GM20431 (cell line): ENCODE results near the gene SPTBN5.

Source experiments
- in situ Hi-C: fragments of 300-500 bp; cut with MseI, MboI; formaldehyde crosslinking; loops from one replicate; pipeline ENCODE4 v1.15.0; 2020; ENCODE audit warnings: low sequenced_read_pairs; ENCODE audit not compliant: unreplicated experiment

Gene SPTBN5

GRCh38 chr15:41812820-41813375, 81.0 kb downstream of the SPTBN5 start:
- in situ Hi-C loops, result no loop called here

DNA sequence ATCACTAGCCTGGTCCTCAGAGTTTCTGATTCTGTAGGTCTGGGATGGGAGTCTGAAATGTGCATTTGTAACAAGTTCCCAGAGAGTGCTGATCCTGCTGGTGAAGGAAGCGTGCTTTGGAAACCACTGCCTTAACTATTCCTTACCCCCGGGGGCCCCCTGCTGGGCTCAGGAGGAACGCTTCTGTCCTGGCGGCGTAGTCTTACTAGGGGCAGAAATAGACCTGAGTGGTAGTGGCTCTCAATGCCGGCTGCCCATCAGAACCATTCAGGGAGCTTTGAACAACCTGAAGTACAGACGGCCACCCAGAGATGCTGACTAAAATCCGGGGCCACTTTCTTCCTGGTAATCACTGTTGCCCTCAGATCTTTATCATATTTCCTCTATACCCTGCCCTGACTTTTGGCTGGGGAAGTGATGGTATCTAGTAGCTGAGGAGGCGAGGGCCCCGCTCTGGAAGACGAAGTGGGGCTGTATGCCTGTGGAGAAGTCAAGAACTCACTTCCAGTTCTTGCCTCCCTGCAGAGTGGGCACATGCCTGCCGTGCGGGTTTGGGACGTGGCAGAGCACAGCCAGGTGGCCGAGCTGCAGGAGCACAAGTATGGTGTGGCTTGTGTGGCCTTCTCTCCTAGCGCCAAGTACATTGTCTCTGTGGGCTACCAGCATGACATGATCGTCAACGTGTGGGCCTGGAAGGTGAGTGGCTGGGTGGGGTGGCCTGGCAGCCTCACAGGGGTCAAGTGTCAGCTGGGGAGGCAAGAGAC, 82.2 kb downstream of the SPTBN5 start:
- in situ Hi-C loops, result no loop called here

DNA sequence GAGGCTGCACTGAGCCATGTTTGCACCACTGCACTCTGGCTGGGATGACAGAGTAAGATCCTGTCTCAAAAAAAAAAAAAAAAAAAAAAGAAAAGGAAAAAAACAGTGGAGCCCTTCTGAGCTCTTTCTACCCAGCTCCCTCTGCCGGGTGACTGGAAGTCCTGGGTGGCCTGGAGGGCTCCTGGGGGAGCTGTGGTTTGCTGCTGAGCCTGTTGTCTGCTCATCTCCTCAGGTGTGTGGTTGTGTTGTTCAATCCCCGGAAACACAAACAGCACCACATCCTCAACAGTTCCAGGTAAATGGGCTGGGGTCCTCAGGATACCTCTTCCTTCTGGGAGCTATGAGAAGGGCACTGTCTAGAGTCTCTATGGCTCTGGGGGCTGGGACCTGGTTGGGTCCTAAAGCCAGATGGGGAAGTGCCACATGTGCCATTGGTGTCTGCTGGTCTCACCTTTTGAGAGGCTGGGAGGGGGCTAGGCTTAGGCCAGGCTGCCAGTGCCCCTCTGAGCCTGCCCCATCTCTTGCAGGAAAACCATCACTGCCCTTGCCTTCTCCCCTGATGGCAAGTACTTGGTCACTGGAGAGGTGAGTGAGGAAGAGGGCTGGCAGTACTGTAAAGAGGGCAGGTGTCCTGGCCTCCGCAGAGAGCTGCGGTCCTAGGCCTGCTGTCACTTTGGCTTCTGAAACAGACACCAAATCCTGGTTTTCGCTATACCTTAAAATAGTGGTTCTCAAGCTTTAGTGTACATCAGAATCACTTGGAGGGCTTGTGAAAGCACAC, 83.0 kb downstream of the SPTBN5 start:
- in situ Hi-C loops, result no loop called here

- in situ Hi-C loops, result no loop called here
Observed at GRCh38 chr15:41809526-41810220, 84.2 kb downstream of the SPTBN5 start.

DNA sequence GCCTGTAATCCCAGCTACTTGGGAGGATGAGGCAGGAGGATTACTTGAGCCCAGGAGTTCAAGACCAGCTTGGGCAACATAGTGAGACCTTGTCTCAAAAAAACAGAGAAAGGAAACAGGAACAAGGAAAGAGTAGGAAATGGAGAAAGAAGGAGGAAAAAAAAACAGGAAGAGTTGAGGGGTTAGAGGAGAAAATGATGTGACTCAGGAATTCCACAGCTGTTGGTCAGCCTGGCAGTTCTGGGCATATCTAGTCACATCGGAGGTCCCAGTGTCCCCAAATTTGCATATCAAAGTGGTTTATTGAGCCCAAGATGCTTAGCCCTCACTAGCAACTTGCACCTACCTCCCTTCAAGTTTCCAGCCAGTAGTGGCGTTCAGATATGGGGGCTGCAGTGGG, 84.7 kb downstream of the SPTBN5 start:
- in situ Hi-C loops, result no loop called here

GRCh38 chr15:41806291-41807181, 87.3 kb downstream of the SPTBN5 start:
- in situ Hi-C loops, result no loop called here

DNA sequence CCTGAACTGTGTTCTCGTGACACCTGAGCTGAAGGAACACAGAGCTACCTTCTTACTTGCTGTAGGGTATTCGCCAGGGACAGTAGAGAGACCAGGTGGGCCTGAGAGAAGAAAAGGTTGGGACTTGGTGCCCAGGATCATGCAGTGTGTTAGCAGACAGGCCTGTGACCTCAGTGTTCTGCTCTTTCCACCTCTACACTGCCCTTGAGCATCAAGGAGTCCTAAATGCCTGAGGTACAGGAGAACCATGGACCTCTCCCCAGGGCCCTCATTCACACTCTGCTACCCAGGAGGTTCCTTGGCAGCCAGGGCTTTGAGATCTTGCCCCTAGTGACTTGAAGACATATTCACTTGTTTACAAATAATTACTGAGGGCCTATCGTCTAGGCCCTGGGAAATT, 88.1 kb downstream of the SPTBN5 start:
- in situ Hi-C loops, result no loop called here

DNA sequence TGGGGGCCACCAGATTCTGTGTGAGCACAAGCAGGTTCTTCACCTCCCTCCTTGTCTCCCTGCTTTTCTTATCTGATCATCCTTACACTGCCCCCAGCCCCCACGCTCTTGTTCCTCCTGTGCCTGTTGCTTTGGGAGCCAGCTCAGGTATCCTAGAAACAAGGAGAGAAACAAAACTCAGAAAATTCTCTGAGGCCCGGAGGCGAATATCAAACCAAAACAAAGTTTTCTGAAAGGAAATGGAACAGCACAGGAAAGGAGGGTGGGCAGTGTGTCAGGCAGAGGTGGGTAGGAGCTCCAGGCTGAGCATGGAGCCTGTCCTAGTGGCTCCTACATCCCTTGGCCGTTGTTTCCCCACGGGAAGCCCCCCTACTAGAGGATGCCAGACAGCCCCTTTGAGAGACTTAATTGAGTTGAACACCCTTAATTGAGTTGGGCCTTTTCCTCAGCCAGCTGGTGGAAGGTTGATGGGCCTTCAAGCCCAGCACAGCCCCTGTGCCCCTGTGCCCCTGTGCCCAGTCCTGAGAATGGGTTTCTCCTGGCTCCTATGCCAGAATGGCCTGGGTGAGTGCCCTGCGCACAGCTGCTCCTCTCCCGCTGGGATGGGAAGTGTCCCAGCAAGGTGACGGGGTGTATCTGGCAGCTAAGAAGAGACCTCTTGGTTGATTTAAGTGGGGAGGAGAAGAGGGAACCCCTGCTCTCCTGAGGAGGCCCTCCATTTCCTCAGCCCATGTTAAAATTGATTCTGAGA, 88.8 kb downstream of the SPTBN5 start:
- in situ Hi-C loops, result no loop called here

GRCh38 chr15:41804361-41804760, 89.5 kb downstream of the SPTBN5 start:
- in situ Hi-C loops, result no loop called here

GRCh38 chr15:41801850-41802455, 91.9 kb downstream of the SPTBN5 start:
- in situ Hi-C loops, result no loop called here

DNA sequence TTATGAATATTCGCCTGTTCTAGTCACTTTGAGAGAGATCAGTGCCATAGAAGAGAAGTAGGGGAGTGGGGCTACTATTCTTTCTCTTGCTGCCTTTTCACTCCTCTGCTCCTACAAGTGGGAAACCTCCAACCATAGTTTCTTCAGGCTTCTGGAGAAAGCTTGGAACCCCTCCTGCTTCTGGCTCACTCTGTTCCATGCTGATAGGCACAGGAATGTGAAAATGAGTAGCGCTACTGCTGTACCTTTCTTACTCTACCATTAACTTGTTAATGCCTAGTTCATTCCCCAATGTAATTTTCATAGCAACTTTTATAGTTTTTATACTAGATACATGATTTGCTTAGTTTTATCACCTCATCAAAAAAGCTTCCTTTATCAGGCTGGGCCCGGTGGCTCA, 92.7 kb downstream of the SPTBN5 start:
- in situ Hi-C loops, result no loop called here

DNA sequence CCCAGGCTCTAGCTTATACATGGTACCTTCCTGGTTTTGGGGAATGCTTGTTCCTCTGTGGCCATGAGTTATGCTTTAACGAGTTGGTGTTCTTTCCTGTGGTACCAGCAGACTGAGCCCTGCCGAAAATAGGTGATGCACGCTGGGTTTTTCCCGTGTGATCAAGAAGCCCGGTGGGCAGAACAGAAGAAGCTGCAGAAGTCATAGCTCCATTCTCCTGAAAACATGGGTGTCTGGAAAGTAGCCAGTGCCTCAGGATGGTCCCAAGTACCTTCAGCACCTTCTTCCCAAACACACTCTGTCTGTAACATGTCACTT, 94.4 kb downstream of the SPTBN5 start:
- in situ Hi-C loops, result no loop called here

DNA sequence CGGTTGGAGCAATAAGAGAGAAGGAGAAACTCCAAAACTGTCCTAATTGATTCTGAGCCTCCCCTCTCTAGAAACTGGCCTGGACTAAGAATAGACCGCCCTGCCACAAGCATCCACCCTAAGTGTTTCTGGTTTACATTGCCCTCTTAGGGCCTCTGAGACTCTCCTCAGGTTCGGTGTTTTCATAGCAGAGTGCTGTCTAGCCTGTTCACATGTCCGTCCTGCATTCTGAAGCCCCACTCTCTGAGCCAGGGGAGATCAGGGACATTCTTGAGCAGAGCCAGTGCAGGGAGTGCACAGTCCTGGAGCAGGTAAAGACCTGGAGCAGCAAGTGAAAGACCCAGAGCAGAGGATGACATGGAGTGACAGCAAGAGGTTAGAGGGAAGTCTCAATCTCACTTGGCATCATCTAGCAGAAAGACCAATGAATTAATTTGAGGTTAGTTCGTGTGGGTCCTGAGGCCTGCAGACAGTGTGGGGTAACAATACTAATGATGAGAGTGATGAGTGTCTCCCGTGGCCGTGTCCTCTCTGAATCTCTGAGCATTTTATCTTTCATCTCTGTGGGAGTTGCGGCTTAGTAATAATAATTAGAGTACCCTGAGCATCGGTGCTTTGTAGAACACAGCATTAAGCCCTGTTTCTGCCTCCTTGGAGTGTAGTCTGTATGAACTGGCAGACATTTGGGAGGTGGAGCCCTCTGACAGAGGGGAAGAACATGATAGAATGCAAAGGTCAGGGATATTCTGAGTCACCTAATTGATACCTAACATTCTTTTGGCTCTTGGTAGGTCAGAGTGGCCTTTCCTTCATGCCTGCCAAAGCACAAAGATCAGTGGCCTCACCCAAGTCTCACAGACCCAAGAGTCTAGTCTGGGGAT, 95.0 kb downstream of the SPTBN5 start:
- in situ Hi-C loops, result no loop called here
